Activated T-helper 2 cell treated with anti-CD3 and anti-CD28 coated beads, Interferon-gamma antibody, Interleukin-2, Interleukin-4, amounts not matched to agents 10 μg/mL and 5 μg/mL and 100 μg/mL, durations not matched to agents 14 hours and 24 hours and 36 hours (primary cell): ENCODE results near the gene KAT6B. TPM values are rescaled to one million over a fixed set of nuclear protein-coding genes. Genes with fewer than 3 reads are reported as not detected.

ENCODE experiments used
- DNase-seq: peaks from one replicate; pipeline ENCODE4 v3.0.0; 2021; ENCODE audit warnings: low spot score
- H3K27ac Mint-ChIP-seq: one replicate; pipeline ENCODE4 v1.8.0; 2021; ENCODE audit warnings: mixed read lengths
- H3K27me3 Mint-ChIP-seq: one replicate; pipeline ENCODE4 v1.8.0; 2021; ENCODE audit warnings: low read depth, mixed read lengths
- H3K36me3 Mint-ChIP-seq: one replicate; pipeline ENCODE4 v1.8.0; 2021; ENCODE audit warnings: low read depth, mixed read lengths
- H3K4me1 Mint-ChIP-seq: one replicate; pipeline ENCODE4 v1.8.0; 2021; ENCODE audit warnings: low read depth, mixed read lengths
- H3K4me3 Mint-ChIP-seq: one replicate; pipeline ENCODE4 v1.8.0; 2021; ENCODE audit warnings: low read depth, mild to moderate bottlenecking, moderate library complexity, mixed read lengths
- H3K9me3 Mint-ChIP-seq: one replicate; pipeline ENCODE4 v1.8.0; 2021; ENCODE audit warnings: mixed read lengths
- intact Hi-C: fragments of 100-400 bp; cut with micrococcal nuclease; formaldehyde crosslinking; loops from one replicate; pipeline ENCODE4 v1.15.1; 2023
- total RNA-seq: library from RNA; stranded (reverse); gene quantifications from 2 replicates; pipeline ENCODE4 v1.2.3, GENCODE V29; 2022

The KAT6B gene
- total RNA-seq, 1 donor from 2014 or later = 26.6 TPM

GRCh38 chr10:75063461-75064230, 237.2 kb downstream of the KAT6B start:
- H3K9me3 Mint-ChIP-seq = no peaks in the 10 kb centered on the region
- DNase-seq = no peak
- no peak overlapping the region for H3K4me3 Mint-ChIP-seq
- H3K36me3 Mint-ChIP-seq = no peaks in the 10 kb centered on the region
- no peak overlapping the region for H3K27ac Mint-ChIP-seq
- no peaks in the 10 kb centered on the region for H3K27me3 Mint-ChIP-seq
- no peaks in the 10 kb centered on the region for H3K4me1 Mint-ChIP-seq
- intact Hi-C loops = no loop called here

GRCh38 chr10:75065076-75065475, 238.7 kb downstream of the KAT6B start:
- Mint-ChIP-seq H3K36me3 (no peaks in the 10 kb centered on the region), H3K27me3 (no peaks in the 10 kb centered on the region), H3K4me1 (no peaks in the 10 kb centered on the region), H3K27ac (no peak overlapping the region), H3K4me3 (no peak overlapping the region), H3K9me3 (no peaks in the 10 kb centered on the region)
- intact Hi-C loops = no loop called here
- DNase-seq = no peak

GRCh38 chr10:75066271-75066670, 239.9 kb downstream of the KAT6B start:
- no peak for DNase-seq
- Mint-ChIP-seq H3K27ac (no peak overlapping the region), H3K27me3 (no peaks in the 10 kb centered on the region), H3K4me3 (no peak overlapping the region), H3K36me3 (no peaks in the 10 kb centered on the region), H3K9me3 (no peaks in the 10 kb centered on the region), H3K4me1 (peaks cover 2% of the 10 kb centered on the region)
- intact Hi-C loops = no loop called here

GRCh38 chr10:75067272-75067671, 240.9 kb downstream of the KAT6B start:
- Mint-ChIP-seq H3K4me3 (no peak overlapping the region), H3K27me3 (no peaks in the 10 kb centered on the region), H3K9me3 (no peaks in the 10 kb centered on the region), H3K36me3 (no peaks in the 10 kb centered on the region), H3K27ac (no peak overlapping the region), H3K4me1 (peaks cover 2% of the 10 kb centered on the region)
- no peak for DNase-seq
- intact Hi-C loops = no loop called here

- intact Hi-C loops = no loop called here
- Mint-ChIP-seq H3K27me3 (no peaks in the 10 kb centered on the region), H3K9me3 (no peaks in the 10 kb centered on the region), H3K4me1 (peaks cover 2% of the 10 kb centered on the region), H3K4me3 (no peak overlapping the region), H3K27ac (no peak overlapping the region), H3K36me3 (no peaks in the 10 kb centered on the region)
- DNase-seq = no peak
Measured at GRCh38 chr10:75068523-75068922, 242.1 kb downstream of the KAT6B start.

- intact Hi-C loops = no loop called here
- Mint-ChIP-seq H3K27ac (no peak overlapping the region), H3K27me3 (no peaks in the 10 kb centered on the region), H3K4me3 (no peak overlapping the region), H3K36me3 (no peaks in the 10 kb centered on the region), H3K4me1 (peaks cover 7% of the 10 kb centered on the region), H3K9me3 (no peaks in the 10 kb centered on the region)
- DNase-seq = no peak
Measured at GRCh38 chr10:75070476-75070875, 244.1 kb downstream of the KAT6B start.

- Mint-ChIP-seq H3K27me3 (no peaks in the 10 kb centered on the region), H3K4me1 (peaks cover 7% of the 10 kb centered on the region), H3K27ac (no peak overlapping the region), H3K9me3 (no peaks in the 10 kb centered on the region), H3K4me3 (no peak overlapping the region), H3K36me3 (no peaks in the 10 kb centered on the region)
- intact Hi-C loops = no loop called here
- DNase-seq = no peak
Measured at GRCh38 chr10:75070961-75071428, 244.6 kb downstream of the KAT6B start.

GRCh38 chr10:75071756-75072155, 245.4 kb downstream of the KAT6B start:
- Mint-ChIP-seq H3K36me3 (no peaks in the 10 kb centered on the region), H3K4me1 (peaks cover 7% of the 10 kb centered on the region), H3K4me3 (no peak overlapping the region), H3K27me3 (no peaks in the 10 kb centered on the region), H3K9me3 (no peaks in the 10 kb centered on the region), H3K27ac (no peak overlapping the region)
- intact Hi-C loops = no loop called here
- no peak for DNase-seq

- Mint-ChIP-seq H3K4me3 (no peak overlapping the region), H3K36me3 (no peaks in the 10 kb centered on the region), H3K9me3 (no peaks in the 10 kb centered on the region), H3K4me1 (peaks cover 7% of the 10 kb centered on the region), H3K27me3 (no peaks in the 10 kb centered on the region), H3K27ac (no peak overlapping the region)
- DNase-seq = no peak
- intact Hi-C loops = no loop called here
Measured at GRCh38 chr10:75072727-75073126, 246.3 kb downstream of the KAT6B start.

GRCh38 chr10:75073442-75073841, 247.0 kb downstream of the KAT6B start:
- intact Hi-C loops = no loop called here
- Mint-ChIP-seq H3K27ac (no peak overlapping the region), H3K27me3 (no peaks in the 10 kb centered on the region), H3K9me3 (no peaks in the 10 kb centered on the region), H3K4me3 (no peak overlapping the region), H3K4me1 (peaks cover 7% of the 10 kb centered on the region), H3K36me3 (no peaks in the 10 kb centered on the region)
- DNase-seq = no peak

GRCh38 chr10:75074711-75075445, 248.5 kb downstream of the KAT6B start:
- Mint-ChIP-seq H3K9me3 (no peaks in the 10 kb centered on the region), H3K27me3 (no peaks in the 10 kb centered on the region), H3K4me1 (peaks cover 7% of the 10 kb centered on the region), H3K36me3 (no peaks in the 10 kb centered on the region), H3K4me3 (no peak overlapping the region), H3K27ac (no peak overlapping the region)
- DNase-seq = no peak
- intact Hi-C loops = no loop called here

GRCh38 chr10:75076348-75076747, 249.9 kb downstream of the KAT6B start:
- Mint-ChIP-seq H3K4me3 (no peak overlapping the region), H3K9me3 (peaks cover 3% of the 10 kb centered on the region), H3K4me1 (peaks cover 5% of the 10 kb centered on the region), H3K27ac (no peak overlapping the region), H3K27me3 (no peaks in the 10 kb centered on the region), H3K36me3 (no peaks in the 10 kb centered on the region)
- intact Hi-C loops = no loop called here
- no peak for DNase-seq

- no peak overlapping the region for H3K27ac Mint-ChIP-seq
- no peaks in the 10 kb centered on the region for H3K27me3 Mint-ChIP-seq
- no peak overlapping the region for H3K4me3 Mint-ChIP-seq
- peaks cover 5% of the 10 kb centered on the region for H3K4me1 Mint-ChIP-seq
- peaks cover 5% of the 10 kb centered on the region for H3K9me3 Mint-ChIP-seq
- intact Hi-C loops = no loop called here
- no peaks in the 10 kb centered on the region for H3K36me3 Mint-ChIP-seq
- DNase-seq = no peak
Measured at GRCh38 chr10:75079436-75080083, 253.2 kb downstream of the KAT6B start.
